GM18519 (cell line): ENCODE measurements around the gene PHGDH.

ENCODE experiments used
- ATAC-seq: cut with Tn5 transposase; IDR thresholded peaks from one replicate; pipeline ENCODE4 v1.9.1; 2021; ENCODE audit warnings: mild to moderate bottlenecking, moderate library complexity; ENCODE audit not compliant: unreplicated experiment, low FRiP score

The PHGDH gene

GRCh38 chr1:119752592-119752991 lies 40.9 kb downstream of the PHGDH start:
- no peak for ATAC-seq

- ATAC-seq = no peak
Observed at GRCh38 chr1:119758584-119758983, 46.9 kb downstream of the PHGDH start.

GRCh38 chr1:119762409-119762808 lies 50.7 kb downstream of the PHGDH start:
- no peak for ATAC-seq

- ATAC-seq = no peak
Observed at GRCh38 chr1:119762953-119763352, 51.2 kb downstream of the PHGDH start.

- no peak for ATAC-seq
Observed at GRCh38 chr1:119764220-119764619, 52.5 kb downstream of the PHGDH start.

- no peak for ATAC-seq
Observed at GRCh38 chr1:119766374-119766794, 54.6 kb downstream of the PHGDH start.

- no peak for ATAC-seq
Observed at GRCh38 chr1:119767486-119767885, 55.8 kb downstream of the PHGDH start.

GRCh38 chr1:119768778-119769177 lies 57.0 kb downstream of the PHGDH start, which contains the start of gene HMGCS2:
Gene HMGCS2, minus strand, starts transcription at chr1:119768905. Its CDS starts 61 bp downstream, at chr1:119768844.
- ATAC-seq = no peak

GRCh38 chr1:119771016-119771415 lies 59.3 kb downstream of the PHGDH start:
- no peak for ATAC-seq

GRCh38 chr1:119771770-119772169 lies 60.0 kb downstream of the PHGDH start:
- no peak for ATAC-seq

- no peak for ATAC-seq
Observed at GRCh38 chr1:119772298-119772697, 60.6 kb downstream of the PHGDH start.

- no peak for ATAC-seq
Observed at GRCh38 chr1:119773711-119774241, 62.0 kb downstream of the PHGDH start.

- no peak for ATAC-seq
Observed at GRCh38 chr1:119774746-119775490, 63.2 kb downstream of the PHGDH start.

- ATAC-seq = no peak
Observed at GRCh38 chr1:119778359-119778758, 66.6 kb downstream of the PHGDH start.

- ATAC-seq = no peak
Observed at GRCh38 chr1:119778886-119779560, 67.3 kb downstream of the PHGDH start.

GRCh38 chr1:119779869-119780356 lies 68.2 kb downstream of the PHGDH start:
- ATAC-seq = no peak

GRCh38 chr1:119781434-119782210 lies 69.9 kb downstream of the PHGDH start:
- no peak for ATAC-seq

- ATAC-seq = no peak
Observed at GRCh38 chr1:119782631-119783325, 71.0 kb downstream of the PHGDH start.

- no peak for ATAC-seq
Observed at GRCh38 chr1:119783354-119784185, 71.8 kb downstream of the PHGDH start.
